Stimulated activated CD8-positive, alpha-beta memory T cell treated with anti-CD3 and anti-CD28 coated beads, Interleukin-7, amount 100 ng/mL, for 24 hours (primary cell): ENCODE results near the gene PDLIM7.

Experiments used
- DNase-seq: peaks from one replicate; pipeline ENCODE4 v3.0.0-alpha.2; 2020; ENCODE audit warnings: low read depth

The PDLIM7 gene

DNA sequence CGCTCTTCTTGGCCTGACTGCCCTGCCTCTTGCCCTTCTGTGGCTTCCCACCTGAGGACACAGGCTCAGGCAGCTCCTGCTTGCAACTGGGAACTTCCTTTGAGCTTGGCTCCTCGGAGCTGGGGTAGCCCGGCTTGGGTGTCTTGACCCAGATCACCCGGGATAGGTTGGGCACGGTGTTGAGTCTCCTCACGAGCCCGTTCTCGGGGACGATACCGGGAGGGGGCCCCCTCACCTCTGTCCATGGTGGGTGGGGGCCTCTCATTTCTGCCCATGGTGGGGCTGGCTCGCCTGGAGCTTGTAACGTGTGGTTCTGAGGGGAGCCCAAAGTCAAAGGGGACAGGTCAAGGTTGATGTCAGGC lies 27.1 kb upstream of the PDLIM7 start:
- DNase-seq, result no peak

DNA sequence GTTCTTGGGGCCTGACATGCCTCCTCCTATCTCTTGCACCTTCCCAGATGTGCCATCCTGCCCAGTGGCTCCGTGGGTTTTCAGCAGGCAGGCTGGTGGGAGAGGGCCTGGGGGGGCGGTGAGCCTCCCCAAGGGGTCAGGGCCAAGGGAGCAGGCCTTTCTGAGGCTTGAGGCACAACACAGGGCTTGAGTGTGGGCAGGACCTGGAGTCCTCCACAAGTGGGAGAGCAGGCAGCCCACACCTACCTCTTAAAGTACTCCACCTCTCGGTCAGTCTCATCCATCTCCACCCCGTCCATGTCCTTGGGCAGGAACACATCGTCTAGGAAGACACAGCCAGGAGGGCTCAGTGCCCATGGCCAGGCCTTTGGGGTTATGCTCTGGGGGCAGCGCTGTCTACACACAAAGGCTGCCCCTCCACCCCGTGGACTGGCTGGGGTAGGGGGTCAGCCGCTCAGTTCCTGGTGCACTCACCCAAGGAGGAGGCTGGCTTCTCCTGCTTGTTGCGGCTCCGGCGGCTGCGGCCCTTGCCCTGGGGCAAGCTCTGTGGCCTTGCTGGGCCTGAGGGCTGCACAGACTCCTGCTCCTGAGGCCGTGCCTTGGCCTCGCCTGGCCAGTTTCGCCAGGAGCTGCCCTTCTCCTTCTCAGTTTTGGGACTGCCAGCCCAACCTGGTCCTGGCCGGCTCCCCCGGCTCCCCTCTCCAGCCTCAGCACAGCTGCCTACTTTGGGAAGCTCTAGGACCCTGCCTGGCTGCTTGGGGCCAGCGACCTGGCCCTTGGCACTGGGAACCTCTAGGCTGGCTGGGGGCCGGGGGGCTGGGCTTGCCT lies 26.5 kb upstream of the PDLIM7 start:
- no peak for DNase-seq

DNA sequence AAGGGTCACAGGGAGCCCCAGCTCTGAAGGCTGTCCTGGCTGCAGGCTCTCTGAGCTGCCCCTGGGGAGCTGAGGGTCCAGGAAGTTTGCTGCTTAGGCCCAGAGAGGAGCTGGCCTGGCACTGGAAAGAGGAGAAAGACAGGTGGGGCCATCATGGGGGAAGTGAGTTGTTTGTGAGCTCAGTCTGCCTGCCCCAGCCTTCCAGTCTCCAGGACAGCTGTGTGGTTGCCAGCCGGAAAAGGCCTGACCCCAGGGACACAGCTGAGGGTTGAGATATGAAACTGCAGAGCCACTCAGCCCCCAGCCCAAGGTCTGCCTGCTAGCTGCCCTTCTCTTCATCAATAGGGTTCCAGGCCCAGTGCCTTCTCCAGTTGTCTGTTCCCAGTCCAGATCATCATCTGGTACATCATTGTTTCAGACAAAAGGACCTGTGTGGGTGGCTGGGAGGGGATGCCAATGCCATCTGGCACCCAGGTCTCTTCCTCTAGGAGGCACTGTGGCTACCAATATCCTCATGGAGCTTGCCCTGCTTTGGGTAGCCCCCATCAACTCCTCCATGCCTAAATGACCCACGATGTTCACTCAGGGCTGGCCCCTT lies 23.6 kb upstream of the PDLIM7 start:
- DNase-seq, result no peak

DNA sequence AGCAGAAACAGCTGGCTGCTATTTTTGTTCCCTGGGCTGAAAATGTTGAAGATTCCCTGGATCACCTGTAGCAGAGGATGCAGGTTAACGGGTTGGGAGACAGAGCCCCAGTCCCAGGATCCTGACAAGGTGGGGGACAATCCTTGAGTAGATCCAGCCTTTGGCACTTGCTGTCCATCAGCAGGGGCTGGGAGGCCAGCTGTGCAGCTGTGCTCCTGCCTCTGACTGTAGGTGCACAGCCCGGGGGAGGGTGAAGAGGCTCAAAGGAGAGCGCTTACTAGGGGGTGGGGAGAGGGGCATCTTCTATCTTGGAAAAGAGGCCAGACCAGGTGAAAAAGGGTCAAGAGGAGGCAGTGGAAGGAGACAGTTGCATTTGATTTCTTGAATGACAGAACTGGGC lies 22.9 kb upstream of the PDLIM7 start:
- no peak for DNase-seq

DNA sequence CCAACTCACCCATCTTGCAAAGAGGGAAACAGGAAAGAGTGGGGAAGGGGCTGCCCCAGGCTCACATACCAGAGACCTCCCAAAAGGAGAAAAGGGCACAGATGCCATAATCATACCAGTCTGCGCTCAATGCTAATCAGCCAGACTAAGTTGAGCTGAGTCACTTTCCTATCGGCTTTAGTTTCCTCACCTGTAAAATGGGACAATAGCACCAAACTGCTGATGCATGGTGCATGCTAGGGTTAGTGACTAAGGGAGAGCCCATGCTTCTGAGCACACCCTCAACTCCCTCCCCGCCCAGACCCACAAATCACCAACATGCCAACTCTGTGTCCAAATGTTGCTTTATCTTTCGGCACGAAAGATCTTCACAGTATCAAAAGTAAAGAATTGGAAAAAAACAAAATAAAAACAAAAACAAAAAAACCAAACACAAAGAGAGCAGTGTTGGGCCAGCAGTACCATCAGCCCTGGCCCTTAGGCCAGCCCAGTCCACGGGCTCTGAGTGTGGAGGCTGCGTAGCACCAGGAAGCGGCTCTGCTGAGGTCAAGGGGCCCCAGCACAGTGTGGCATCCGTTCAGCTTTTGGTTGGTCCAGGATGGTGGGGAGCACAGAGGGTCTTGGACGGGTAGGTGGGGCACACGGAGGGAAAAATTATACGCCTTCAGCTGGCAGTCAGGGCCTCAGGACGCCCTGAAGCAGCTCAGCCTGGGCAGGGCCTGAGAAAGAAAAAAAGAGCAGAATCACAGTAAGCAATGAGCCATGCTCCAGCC lies 22.2 kb upstream of the PDLIM7 start:
- DNase-seq, result no peak

DNA sequence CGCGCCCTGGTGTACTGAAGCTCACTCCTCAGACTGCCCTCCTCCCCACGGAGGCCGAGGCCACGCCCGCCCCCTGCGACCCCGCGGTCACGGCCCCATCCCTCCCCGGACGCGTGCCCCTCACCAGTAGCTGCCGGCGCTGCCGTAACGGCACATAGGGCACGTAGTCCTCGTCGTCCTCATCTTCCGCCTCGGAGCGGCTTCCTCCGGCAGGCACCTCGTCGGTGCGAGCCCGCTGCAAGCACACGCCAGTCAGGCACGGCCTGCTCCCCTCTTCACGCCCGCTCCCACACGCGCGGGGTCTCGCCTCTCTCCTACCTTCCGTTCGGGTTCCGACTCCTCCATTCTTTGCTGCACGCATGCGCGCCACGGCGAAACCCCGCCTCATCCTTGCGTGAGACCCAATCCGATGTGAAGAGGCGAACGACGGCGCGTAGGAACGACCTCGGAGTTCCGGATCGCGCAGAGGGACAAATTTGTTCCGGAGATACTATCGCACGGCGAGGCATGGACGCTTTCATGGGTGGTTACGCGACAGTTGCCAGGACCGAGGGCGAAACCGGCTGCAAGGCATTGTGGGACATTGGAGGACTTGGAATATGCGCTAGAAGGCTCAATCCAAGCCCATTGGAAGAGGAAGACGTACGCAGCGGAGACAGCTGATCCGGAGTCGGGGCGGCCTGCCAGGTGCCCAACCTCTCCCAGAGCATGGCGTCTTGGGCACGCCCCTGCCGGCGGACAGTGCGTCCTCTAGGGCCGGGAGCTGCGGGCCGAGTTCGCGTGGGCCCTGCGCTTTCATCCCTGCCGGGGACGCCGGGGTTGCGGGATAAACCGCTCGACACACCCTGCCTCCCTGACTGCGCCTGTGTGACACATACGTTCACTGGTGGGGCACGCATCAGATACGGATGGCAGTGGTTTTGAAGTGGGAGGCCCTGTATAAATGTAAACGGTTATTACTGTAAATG lies 19.5 kb upstream of the PDLIM7 start, which contains the start of gene DDX41:
TSS of gene DDX41 (minus strand) at position 361 of the 968 bp plus-strand sequence. CDS start at position 345, 16 bp downstream.
- DNase-seq, result peak; percentile 91

DNA sequence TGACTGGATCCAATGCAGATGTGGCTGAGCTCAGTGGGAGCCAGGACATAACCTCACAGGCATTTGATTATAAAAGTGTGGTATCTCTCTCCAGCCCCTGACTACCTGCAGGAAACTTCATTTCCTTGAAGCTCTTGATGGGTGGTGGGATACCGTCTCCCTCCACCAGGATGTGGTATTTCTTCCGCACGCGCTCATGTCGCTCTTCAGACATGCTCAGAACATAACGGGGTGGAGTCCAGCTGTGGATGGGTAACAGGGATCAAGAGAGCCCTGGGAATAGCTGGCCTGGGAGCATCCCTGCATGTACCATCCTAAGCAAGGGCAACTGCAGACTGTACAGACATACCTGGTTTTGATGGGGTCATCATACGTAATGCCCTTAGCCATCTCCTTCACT lies 18.2 kb upstream of the PDLIM7 start:
- no peak for DNase-seq

DNA sequence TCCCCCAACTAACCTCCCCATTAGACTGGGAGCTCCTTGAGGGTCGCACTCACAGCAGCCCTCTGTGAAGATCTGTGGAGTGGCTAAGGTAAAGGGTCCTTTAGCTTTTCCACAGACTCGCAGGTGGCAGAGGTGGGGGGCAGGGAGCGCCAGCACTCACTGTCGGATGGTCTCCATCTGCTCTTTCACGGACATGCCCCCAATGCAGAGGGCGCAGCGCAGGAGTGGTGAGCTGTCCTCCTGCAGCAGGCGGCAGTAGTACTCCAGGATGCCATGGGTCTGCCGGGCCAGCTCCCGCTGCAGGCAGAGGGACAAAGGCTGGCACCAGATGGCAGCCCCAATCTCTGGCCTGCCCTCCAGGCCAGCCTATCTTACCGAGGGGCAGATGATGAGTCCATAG lies 17.1 kb upstream of the PDLIM7 start:
- DNase-seq, result no peak

DNA sequence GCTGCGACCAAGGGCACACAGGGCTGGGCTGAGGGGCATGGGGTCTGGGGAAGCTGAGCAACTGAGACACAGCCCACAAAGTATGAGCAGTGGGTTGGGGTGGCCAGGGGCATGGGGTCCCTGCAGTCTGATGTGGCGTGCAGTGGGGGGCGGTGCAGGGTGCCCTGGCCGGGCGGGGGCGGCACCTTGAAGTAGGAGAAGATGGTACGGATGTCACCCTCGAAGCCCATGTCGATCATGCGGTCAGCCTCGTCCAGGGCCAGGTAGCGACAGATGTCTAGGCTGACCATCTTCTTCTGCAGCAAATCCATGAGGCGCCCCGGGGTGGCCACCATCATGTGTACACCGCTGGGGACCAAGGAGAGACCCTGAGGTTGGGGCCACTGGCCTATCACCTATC lies 16.1 kb upstream of the PDLIM7 start:
- DNase-seq, result no peak

DNA sequence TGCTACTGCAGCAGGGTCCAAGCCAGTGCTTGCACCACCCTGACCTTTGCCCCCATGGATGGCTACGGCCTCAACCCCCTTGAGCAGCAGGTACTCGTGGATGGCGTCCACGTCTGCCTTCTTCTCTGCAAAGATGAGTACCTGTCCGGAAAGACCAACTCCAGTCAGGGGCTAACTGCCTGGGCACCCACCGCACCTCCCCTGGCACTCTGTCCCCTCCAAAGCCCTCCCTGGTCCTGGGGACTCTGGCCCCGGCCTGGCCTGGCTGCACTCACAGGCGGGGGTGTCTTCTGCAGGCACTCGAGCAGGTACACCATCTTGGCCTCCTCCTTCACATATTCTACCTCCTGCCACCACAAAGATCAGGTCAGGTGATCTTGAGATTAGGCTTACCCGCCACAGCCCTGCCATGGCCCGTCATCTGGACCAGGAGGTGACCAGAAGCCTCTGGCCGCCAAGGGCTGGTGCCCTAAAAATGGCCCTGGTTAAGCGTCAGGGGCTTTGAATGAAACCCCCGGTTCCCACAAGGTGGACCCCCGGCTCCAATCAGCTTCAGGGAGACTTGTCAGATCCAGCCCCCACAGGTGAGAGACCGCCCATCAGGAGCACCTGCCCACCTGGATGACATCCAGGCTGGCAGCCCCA lies 15.5 kb upstream of the PDLIM7 start:
- no peak for DNase-seq

DNA sequence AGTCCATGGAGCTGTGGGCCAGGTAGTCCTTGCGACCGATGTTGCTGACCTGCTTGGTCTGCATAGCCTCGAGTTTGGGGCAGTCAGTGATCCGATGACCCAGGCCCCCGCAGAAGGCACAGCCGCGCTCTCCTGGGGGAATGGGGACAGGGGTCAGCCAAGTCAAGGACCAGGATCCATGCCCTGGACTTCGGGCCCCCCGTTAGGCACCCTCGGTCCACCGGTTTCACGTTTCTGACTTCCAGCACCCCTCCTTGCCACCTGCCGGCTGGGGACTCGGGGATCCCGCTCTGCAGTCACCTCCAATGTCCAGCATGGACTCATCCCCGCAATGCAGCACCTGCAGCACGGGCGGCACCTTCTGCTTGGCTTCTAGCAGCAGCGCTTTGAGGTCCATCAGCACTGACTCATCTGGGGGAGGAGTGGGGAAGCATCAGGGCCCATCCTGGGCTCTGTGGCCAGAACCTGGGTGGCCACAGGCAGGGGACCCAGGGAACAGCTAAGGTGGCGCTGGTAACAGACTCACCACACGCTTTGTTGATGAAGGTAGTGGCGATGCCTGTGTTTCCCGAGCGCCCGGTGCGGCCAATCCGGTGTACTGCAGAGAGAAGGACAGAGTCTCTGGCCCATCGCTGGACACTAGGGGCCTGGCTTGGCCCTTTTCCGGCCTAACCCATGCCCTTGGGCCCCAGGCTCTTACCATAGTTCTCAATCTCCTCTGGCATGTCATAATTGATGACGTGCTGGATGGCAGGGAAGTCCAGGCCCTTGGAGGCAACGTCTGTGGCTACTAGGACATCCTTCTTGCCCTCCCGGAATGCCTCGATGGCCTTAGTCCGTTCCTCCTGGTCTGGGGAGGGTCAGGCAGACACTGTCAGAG lies 14.6 kb upstream of the PDLIM7 start:
- DNase-seq, result no peak

DNA sequence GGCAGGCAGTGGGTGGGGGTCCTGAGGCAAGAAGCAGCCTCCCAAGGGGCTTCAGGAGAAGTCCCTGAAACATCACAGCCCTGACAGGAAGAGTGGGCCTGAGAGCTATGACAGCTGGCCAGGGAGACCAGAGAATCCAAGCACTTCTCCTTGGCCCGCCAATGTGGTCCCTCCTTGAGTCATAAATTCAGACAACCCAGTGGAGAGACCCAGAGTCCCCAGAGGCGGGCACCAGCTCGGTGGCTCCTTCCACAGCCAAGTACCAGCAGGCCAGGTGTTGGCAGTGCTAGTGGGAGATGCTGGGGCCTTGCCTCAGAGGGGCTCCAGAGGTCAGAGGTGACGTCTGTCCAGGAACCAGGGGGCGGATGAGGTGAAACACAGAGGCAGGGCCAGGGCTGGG lies 13.8 kb upstream of the PDLIM7 start:
- DNase-seq, result no peak

DNA sequence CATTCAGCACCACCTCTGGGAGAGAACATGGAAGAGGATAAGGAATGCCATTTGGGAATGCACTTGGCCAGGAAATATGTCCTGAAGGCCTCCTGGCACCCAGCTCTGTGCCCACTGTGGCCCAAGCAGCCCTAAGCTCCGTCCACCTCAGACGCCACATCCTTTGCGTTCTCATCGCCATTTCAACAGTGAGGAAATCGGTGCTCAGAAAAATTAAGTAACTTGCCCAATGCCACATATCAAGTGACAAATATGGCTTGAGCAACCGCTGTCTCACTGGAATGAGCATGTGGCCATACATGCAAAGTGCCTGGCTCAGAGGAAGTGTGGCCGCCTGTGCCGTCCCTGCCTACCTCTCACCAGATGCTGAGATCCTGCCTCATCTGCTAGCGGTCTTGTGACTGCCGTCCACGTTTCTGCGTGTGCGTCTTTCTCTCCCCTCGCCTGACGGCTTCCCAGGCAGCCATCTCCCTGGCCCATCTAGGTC lies 13.2 kb upstream of the PDLIM7 start:
- no peak for DNase-seq

DNA sequence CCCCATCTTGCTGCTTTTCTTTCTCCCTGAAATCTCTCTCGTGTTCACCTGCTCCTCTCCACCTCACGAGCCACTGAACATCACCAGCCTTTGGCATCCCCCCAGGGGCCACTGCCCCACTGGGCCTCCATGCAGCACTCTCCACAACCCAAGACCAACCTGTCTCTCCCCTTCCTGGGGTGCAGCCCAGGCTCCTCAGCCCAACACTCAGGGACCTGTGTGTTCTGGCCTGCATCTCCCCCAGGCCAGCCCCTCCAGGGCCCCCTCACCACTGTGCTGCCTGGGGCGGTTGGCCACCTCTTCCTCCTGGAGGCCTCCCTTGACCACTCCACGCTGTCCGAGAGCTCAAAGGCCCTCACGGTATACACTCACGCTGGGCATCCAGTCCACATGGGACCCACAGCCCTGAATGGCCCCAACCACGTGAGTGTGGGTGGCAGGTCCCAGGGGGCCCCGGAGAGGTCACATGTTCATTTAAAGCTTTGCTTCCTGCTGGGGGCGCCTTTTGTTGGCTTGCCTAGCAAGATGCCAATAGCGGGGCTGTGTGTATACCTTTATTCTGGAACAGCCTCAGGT lies 12.7 kb upstream of the PDLIM7 start:
- no peak for DNase-seq

DNA sequence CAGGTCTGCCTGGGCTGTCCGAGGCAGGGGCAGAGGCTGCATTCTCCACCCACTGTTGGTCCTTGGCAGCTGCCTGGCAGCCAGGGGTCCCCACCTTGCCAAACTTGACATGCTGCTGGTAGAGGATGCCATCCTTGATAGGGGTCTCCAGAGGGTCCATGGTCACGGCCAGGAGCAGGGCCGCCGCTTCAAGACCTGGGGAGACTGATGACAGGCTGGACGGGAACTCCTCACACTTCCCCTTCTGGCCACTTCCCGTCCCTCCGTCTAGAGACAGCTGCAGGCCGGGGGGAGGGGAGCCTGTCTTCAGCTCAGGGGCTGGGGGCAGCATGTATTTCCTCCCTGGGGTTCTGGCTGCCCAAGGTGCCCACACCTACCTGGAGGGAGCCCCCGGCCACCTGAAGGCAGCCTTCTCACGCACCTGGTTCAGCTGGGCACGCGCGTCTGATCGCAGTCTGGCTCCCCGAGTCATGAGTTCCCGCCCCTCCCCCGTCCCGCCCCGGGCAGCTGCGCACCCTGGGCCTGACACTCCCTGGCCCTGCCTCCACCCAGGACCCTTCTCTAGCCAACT lies 12.1 kb upstream of the PDLIM7 start, which contains the start of gene DOK3:
TSS of gene DOK3 (minus strand) at position 446 of the 571 bp plus-strand sequence. CDS start at position 160, 286 bp downstream.
- no peak for DNase-seq

DNA sequence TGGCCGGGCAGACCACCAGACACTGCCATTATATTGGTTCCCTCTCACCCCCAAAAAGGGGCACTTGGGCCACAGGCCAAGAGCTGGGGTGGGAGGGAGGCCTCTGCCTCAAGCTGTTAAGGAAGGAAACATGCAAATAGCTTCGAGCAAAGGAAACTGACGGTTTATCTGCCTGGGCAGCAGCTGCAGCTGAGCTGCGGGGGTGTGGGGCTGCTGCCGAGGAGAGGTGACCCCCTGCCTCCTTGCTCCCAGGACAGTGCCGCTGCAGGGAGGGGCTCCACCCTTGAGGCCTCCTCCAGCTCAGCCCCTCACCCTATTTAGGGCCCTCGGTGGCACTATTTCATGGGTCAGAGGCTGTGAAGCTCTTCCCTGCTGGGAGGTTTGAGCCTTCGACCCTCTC lies 11.4 kb upstream of the PDLIM7 start:
- DNase-seq, result no peak

DNA sequence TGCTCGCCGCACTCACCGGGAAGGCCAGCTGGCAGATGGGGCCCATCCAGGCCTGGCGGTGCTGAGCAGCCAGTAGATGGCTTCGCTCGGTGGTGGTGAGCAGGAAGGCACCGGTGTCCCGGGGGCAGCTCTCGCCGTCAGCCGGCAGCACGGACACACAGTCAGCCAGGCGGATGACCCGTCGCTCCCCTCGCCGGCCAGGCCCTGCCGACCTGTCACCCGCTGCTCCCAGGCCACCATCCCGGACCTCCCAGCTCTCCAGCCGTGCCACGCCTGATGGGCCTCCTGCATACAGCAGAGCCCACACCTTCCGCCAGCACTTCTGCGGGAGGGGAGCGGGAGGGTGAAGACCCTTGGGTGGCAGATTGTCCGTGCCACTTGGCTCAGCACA lies 10.8 kb upstream of the PDLIM7 start:
- no peak for DNase-seq

DNA sequence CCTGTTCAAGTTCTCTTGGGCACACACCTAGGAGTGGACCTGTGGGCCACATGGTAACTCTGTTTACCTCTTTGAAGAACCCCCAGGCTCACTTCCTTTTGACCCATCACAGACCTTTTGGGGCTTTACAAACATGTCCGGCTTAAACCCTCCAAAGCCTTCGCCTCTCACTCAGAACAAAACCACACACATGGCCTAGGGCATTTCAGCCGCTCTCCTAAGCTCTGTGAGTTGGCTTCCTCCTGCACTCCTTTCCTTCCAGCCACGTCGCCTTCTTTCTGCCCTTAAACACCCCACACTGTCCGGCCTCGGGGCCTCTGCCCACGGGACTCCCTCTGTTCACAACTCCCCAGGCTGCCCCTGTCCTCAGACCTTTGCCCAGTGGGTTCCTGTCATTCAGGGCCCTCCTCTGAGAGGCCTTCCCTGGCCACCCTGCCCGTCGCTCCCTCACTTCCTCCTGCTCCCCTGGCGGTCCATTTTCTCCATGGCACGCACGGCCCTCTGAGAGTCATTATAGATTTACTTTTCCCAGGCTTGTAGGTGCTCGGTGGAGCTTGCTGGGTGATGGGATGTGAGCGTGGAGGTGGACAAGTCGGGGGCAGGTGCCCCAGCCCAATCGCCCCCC lies 10.3 kb upstream of the PDLIM7 start:
- DNase-seq, result no peak

DNA sequence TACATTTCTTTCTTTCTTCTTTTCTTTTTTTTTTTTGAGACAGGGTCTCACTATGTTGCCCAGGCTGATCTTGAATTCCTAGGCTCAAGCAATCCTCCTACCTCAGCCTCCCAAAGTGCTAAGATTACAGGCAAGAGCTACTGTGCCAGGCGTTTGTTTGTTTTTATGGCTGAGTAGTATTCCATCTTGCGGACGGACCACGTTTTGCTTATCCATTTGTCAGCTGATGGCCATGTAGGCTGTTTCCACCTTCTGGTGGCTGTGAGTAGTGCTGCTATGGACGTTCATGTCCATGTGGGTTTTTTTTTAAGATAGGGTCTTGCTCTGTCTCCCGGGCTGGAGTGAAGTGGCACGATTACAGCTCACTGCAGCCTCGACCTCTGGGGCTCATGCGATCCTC lies 9.8 kb upstream of the PDLIM7 start:
- DNase-seq, result no peak
